Measurements from ENCODE around the gene NCOA3. TPM values are rescaled to one million over a fixed set of nuclear protein-coding genes. Genes with fewer than 3 reads are reported as not detected.

The NCOA3 gene
- total and polyA plus RNA-seq, 2 donors (not counting 1 experiment from before 2014, with no cell fraction given) = 22.3 to 23.1 TPM

DNA sequence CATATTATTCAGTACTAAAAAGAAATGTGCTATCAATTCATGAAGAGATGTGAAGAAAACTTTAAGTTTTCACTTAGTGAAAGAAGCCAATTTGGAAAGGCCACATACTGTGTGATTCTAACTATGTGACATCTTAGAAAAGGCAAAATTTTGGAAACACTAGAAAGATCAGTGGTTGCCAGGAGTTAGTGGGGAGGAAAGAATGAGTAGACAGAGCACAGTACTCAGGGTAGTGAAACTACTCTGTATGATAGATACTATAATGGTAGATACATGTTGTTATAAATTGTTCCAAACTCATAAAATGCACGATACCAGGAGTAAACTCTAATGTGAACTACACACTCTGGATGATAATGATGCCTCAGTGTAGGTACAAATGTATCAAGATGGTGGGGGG, 14.2 kb downstream of the NCOA3 start:
- no peaks in the 10 kb centered on the region for H3K4me1 ChIP-seq (ENCODE audit: control insufficient read depth, extremely low read depth, insufficient read depth, low read length)
- no peak overlapping the region for H2AFZ ChIP-seq (ENCODE audit: low read length)
- TF ChIP-seq, protein P1, sequence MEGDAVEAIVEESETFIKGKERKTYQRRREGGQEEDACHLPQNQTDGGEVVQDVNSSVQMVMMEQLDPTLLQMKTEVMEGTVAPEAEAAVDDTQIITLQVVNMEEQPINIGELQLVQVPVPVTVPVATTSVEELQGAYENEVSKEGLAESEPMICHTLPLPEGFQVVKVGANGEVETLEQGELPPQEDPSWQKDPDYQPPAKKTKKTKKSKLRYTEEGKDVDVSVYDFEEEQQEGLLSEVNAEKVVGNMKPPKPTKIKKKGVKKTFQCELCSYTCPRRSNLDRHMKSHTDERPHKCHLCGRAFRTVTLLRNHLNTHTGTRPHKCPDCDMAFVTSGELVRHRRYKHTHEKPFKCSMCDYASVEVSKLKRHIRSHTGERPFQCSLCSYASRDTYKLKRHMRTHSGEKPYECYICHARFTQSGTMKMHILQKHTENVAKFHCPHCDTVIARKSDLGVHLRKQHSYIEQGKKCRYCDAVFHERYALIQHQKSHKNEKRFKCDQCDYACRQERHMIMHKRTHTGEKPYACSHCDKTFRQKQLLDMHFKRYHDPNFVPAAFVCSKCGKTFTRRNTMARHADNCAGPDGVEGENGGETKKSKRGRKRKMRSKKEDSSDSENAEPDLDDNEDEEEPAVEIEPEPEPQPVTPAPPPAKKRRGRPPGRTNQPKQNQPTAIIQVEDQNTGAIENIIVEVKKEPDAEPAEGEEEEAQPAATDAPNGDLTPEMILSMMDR (conservative IDR thresholded peaks at IDR 0.05 in 1 of 2, IDR thresholded peaks at IDR 0.05 in 1 of 2; ENCODE audit: low read depth in 1 of 2, low read length in 2 of 2) = no peak
- TF ChIP-seq EZH2 (IDR thresholded peaks at IDR 0.05; ENCODE audit: low read length, missing control alignments) = no peak
- no peak for DNase-seq (ENCODE audit: low read depth in 2 of 2)
- no peak overlapping the region for H3K4me3 ChIP-seq (replicated peaks in 1 of 4; ENCODE audit: control extremely low read depth in 1 of 4, insufficient read depth in 1 of 4, low read depth in 3 of 4, low read length in 4 of 4)
- H3K9me3 ChIP-seq (ENCODE audit: control insufficient read depth, insufficient read depth, low read depth, low read length) = no peaks in the 10 kb centered on the region
- H3K27ac ChIP-seq (ENCODE audit: insufficient read depth, low read length) = no peak overlapping the region
- H3K79me2 ChIP-seq (ENCODE audit: control insufficient read depth, insufficient read depth, low read length) = peaks cover 22% of the 10 kb centered on the region
- no peak overlapping the region for H3K4me2 ChIP-seq (ENCODE audit: extremely low read depth, insufficient read depth, low read length)
- H4K20me1 ChIP-seq (ENCODE audit: control insufficient read depth, extremely low read depth, insufficient read depth, low read length) = no peaks in the 10 kb centered on the region
- H3K27me3 ChIP-seq (ENCODE audit: control insufficient read depth, insufficient read depth, low read length) = no peaks in the 10 kb centered on the region
- H3K9ac ChIP-seq (ENCODE audit: insufficient read depth, low read length) = no peak overlapping the region
- no peaks in the 10 kb centered on the region for H3K36me3 ChIP-seq (ENCODE audit: control insufficient read depth, insufficient read depth, low read length)

DNA sequence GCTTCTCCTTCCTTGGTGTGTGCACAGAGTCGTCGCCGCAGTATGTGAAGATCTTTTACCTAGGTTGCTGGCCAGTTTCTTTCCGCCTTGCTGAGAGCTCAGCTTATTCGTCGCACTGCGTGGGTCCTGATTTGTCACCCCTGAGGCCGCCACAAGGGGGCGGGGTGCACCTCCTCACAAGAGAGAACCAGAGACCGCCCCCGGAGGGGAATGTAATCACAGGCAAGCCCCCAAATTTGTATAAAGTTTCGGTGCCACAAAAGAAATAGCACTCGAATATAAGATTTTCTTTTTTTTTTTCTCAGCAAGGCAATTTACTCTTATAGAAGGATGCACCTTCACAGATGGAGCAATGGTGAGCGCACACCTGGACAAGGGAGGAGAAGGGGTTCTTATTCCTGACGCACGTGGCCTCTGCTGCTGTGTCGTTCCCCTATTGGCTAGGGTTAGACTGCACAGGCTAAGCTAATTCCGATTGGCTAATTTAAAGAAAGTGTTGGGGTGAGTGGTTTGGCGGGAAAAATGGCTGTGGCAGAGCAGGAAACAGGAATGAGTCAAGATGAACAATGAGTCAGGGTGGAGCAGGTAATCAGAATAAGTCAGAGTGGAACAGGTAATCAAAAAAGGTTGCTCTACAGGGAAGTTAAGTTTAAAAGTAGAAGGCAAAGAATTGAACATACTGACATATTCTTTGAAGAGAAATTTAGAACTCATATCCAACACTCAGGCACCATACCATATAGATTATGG, 19.5 kb downstream of the NCOA3 start:
- H3K27ac ChIP-seq (ENCODE audit: insufficient read depth, low read length) = no peak overlapping the region
- no peaks in the 10 kb centered on the region for H3K36me3 ChIP-seq (ENCODE audit: control insufficient read depth, insufficient read depth, low read length)
- no peaks in the 10 kb centered on the region for H3K4me1 ChIP-seq (ENCODE audit: control insufficient read depth, extremely low read depth, insufficient read depth, low read length)
- H3K9me3 ChIP-seq (ENCODE audit: control insufficient read depth, insufficient read depth, low read depth, low read length) = no peaks in the 10 kb centered on the region
- H3K9ac ChIP-seq (ENCODE audit: insufficient read depth, low read length) = no peak overlapping the region
- H4K20me1 ChIP-seq (ENCODE audit: control insufficient read depth, extremely low read depth, insufficient read depth, low read length) = no peaks in the 10 kb centered on the region
- no peak overlapping the region for H3K4me2 ChIP-seq (ENCODE audit: extremely low read depth, insufficient read depth, low read length)
- H3K4me3 ChIP-seq (replicated peaks in 1 of 4; ENCODE audit: control extremely low read depth in 1 of 4, insufficient read depth in 1 of 4, low read depth in 3 of 4, low read length in 4 of 4) = no peak overlapping the region
- no peak for DNase-seq (ENCODE audit: low read depth in 2 of 2)
- no peaks in the 10 kb centered on the region for H3K27me3 ChIP-seq (ENCODE audit: control insufficient read depth, insufficient read depth, low read length)
- TF ChIP-seq, protein P1 (conservative IDR thresholded peaks at IDR 0.05 in 1 of 2, IDR thresholded peaks at IDR 0.05 in 1 of 2; ENCODE audit: low read depth in 1 of 2, low read length in 2 of 2) = peak in 1 of 2 donors; percentile 11
- TF ChIP-seq EZH2 (IDR thresholded peaks at IDR 0.05; ENCODE audit: low read length, missing control alignments) = no peak
- peaks cover 13% of the 10 kb centered on the region for H3K79me2 ChIP-seq (ENCODE audit: control insufficient read depth, insufficient read depth, low read length)
- no peak overlapping the region for H2AFZ ChIP-seq (ENCODE audit: low read length)

DNA sequence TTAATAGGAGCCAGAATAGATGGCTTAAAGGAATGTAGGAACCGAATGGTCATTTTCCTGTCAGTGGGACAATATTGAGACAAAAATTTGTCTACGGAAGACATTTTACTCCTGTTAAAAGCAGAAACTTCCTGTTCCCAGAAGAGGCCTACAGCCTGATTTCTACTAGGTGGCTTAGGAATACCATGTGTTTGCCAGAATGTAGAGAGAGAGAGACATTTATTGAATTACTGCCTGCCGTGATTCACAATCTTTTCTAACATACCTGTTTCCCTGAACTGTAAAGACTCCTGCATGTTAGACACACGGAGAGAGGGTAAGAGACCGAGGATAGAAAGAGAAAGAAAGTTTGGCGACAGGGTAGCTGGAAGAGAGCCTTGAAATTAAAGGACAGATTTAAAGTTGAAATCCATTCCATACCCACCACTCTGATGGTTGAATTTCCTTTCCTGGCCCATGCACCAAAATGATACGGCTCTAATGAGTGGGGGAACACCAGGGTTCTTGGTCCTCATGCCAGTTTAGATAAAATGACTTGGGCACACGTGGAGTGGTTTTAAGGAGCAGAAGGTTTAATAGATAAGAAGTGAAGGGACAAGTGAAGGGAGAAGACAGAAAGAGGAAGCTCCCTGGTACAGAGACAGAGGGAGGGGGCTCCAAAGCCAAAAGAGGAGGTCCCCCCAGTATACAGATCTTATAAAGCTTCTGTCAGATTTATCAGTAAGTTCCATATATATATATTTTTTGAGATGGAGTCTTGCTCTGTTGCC, 22.5 kb downstream of the NCOA3 start:
- Histone ChIP-seq H3K9ac (ENCODE audit: insufficient read depth, low read length) (no peak overlapping the region), H3K4me2 (ENCODE audit: extremely low read depth, insufficient read depth, low read length) (no peak overlapping the region), H3K27me3 (ENCODE audit: control insufficient read depth, insufficient read depth, low read length) (no peaks in the 10 kb centered on the region), H3K4me1 (ENCODE audit: control insufficient read depth, extremely low read depth, insufficient read depth, low read length) (no peaks in the 10 kb centered on the region), H3K4me3 (replicated peaks in 1 of 4; ENCODE audit: control extremely low read depth in 1 of 4, insufficient read depth in 1 of 4, low read depth in 3 of 4, low read length in 4 of 4) (no peak overlapping the region), H3K27ac (ENCODE audit: insufficient read depth, low read length) (no peak overlapping the region), H2AFZ (ENCODE audit: low read length) (no peak overlapping the region), H3K9me3 (ENCODE audit: control insufficient read depth, insufficient read depth, low read depth, low read length) (no peaks in the 10 kb centered on the region), H4K20me1 (ENCODE audit: control insufficient read depth, extremely low read depth, insufficient read depth, low read length) (no peaks in the 10 kb centered on the region), H3K79me2 (ENCODE audit: control insufficient read depth, insufficient read depth, low read length) (peaks cover 11% of the 10 kb centered on the region), H3K36me3 (ENCODE audit: control insufficient read depth, insufficient read depth, low read length) (no peaks in the 10 kb centered on the region)
- no peak for DNase-seq (ENCODE audit: low read depth in 2 of 2)
- TF ChIP-seq, protein P1 (conservative IDR thresholded peaks at IDR 0.05 in 1 of 2, IDR thresholded peaks at IDR 0.05 in 1 of 2; ENCODE audit: low read depth in 1 of 2, low read length in 2 of 2) = no peak
- no peak for TF ChIP-seq EZH2 (IDR thresholded peaks at IDR 0.05; ENCODE audit: low read length, missing control alignments)
